ENCODE results near the gene NCAPD2. TPM values are rescaled to one million over a fixed set of nuclear protein-coding genes. Genes with fewer than 3 reads are reported as not detected.
A peak's percentile ranks its signal among the peaks of the same experiment; 100 is the strongest.

The NCAPD2 gene
- total RNA-seq, 1 donor from 2014 or later, result 23.0 TPM

DNA sequence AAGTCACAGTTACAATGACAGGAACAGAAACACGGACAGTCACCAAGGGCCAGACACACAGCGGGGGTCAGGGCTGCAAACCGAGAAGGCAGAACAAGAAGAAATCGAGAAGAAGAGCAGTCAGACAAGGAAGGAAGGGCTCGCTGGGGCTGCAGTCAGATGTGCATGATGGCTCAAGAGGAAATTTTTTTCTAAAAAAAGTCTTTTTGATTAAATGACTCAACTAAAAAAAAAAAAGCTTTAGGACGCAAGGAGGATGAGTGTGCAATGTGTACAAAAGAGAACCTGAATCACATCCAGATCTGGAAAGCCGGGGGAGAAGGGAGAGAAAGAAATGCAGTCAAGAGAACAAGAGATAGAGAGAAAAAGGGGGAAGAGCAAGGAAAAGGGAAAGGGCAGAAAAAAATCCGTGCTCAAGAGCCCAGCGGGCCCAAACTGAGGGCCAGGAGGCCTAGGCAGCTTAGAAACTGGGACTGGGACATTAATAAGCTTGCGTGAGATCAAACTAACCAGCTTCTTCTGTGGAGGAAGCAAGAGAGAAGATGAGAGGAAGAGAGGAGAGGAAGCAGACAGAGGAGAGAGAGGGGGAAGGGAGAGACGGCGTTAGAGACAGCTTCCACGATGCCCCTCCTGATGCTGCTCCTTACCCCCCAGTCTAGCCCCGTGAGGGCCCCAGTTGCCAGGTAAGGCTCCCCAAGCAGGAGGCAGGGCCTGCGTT is 55.2 kb downstream of the NCAPD2 start:
- Histone ChIP-seq H3K4me1 (ENCODE audit: control insufficient read depth in 3 of 3, insufficient read depth in 3 of 3, low read length in 3 of 3) (peaks cover 61 to 64% (median 62%) of the 10 kb centered on the region in 3 donors), H3K27ac (ENCODE audit: low read depth, low read length) (peak overlapping the region; percentile 99), H3K4me3 (ENCODE audit: low read length in 3 of 3) (peak overlapping the region in 1 of 3 donors; percentile 90), H3K9me3 (ENCODE audit: control insufficient read depth in 3 of 3, low read length in 3 of 3) (no peaks in the 10 kb centered on the region), H3K27me3 (ENCODE audit: control insufficient read depth in 3 of 3, insufficient read depth in 3 of 3, low read length in 3 of 3) (no peaks in the 10 kb centered on the region), H3K9ac (ENCODE audit: low read depth in 1 of 3, low read length in 3 of 3) (peak overlapping the region; percentile 13 to 94 (median 84)), H3K36me3 (ENCODE audit: control insufficient read depth in 3 of 3, insufficient read depth in 3 of 3, low read length in 3 of 3) (peaks cover 32 to 46% (median 40%) of the 10 kb centered on the region in 3 donors)

DNA sequence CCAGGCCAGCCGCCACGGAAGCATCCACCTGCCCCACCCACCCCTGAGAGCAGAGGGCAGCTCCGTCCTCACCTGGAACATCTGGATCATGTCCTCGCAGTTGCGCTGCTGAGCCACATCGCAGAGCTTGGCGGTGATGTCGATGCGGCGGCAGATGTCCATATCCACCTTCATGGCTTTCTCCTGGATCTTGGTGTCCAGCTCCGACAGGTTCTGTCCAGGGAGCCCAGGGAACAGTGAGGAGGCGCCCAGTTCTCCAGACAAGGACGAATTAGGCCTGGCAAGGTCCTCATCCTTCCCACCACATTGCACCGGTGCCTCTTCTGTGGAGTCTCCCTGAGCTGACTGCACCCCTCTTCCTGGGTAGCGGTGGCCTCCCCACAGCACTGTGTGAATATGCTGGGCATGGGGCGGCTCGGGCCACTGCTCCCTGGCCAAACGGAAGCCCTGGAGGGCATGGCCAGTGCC is 55.8 kb downstream of the NCAPD2 start:
- no peaks in the 10 kb centered on the region for H3K27me3 ChIP-seq (ENCODE audit: control insufficient read depth in 3 of 3, insufficient read depth in 3 of 3, low read length in 3 of 3)
- peaks cover 27 to 40% (median 34%) of the 10 kb centered on the region in 3 donors for H3K36me3 ChIP-seq (ENCODE audit: control insufficient read depth in 3 of 3, insufficient read depth in 3 of 3, low read length in 3 of 3)
- H3K4me3 ChIP-seq (ENCODE audit: low read length in 3 of 3), result peak overlapping the region in 2 of 3 donors; percentile 76 to 90
- peak overlapping the region; percentile 99 for H3K27ac ChIP-seq (ENCODE audit: low read depth, low read length)
- H3K9me3 ChIP-seq (ENCODE audit: control insufficient read depth in 3 of 3, low read length in 3 of 3), result no peaks in the 10 kb centered on the region
- H3K4me1 ChIP-seq (ENCODE audit: control insufficient read depth in 3 of 3, insufficient read depth in 3 of 3, low read length in 3 of 3), result peaks cover 64 to 70% (median 67%) of the 10 kb centered on the region in 3 donors
- peak overlapping the region; percentile 13 to 94 (median 84) for H3K9ac ChIP-seq (ENCODE audit: low read depth in 1 of 3, low read length in 3 of 3)

DNA sequence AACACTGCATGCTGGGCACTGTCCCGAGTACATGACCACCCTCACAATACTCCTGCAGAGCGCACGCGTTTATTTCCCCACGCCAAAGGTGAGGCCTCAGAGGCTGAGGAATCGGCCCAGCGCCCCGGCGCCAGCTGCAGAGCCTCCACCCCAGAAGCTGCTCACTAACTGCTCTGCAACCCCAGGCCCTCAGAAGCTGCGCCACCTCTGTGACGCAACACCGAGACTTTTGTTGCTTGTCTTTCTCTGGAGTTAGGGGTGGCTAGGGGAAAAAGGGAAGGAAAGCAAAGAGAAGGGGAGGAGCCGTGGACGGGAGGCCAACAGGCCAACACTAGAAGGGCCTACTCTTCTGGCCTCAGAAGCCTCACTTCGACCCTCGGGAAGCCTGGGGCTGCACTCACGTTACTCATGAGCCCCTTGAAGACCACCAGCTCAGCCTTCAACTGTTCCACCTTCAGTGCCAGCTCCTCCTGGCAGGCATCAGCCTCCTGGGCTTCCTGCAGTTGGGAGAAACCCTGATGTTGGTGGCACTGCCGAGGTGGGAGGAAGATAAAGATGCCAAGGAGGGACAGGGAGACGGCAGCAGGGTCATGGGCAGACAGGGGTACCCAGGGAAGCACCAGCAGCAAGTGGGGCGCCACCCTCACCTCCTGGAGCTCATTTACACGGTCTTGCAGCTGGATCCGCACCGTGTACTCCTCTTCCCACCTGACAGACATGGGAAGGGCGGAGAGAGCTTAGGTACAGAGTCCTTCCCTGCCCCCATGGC is 56.6 kb downstream of the NCAPD2 start:
- H3K27ac ChIP-seq (ENCODE audit: low read depth, low read length), result peak overlapping the region; percentile 99
- H3K9ac ChIP-seq (ENCODE audit: low read depth in 1 of 3, low read length in 3 of 3), result peak overlapping the region; percentile 79 to 94 (median 84)
- H3K9me3 ChIP-seq (ENCODE audit: control insufficient read depth in 3 of 3, low read length in 3 of 3), result no peaks in the 10 kb centered on the region
- peaks cover 69 to 76% (median 71%) of the 10 kb centered on the region in 3 donors for H3K4me1 ChIP-seq (ENCODE audit: control insufficient read depth in 3 of 3, insufficient read depth in 3 of 3, low read length in 3 of 3)
- peak overlapping the region; percentile 50 to 90 (median 76) for H3K4me3 ChIP-seq (ENCODE audit: low read length in 3 of 3)
- H3K36me3 ChIP-seq (ENCODE audit: control insufficient read depth in 3 of 3, insufficient read depth in 3 of 3, low read length in 3 of 3), result peaks cover 27 to 40% (median 35%) of the 10 kb centered on the region in 3 donors
- no peaks in the 10 kb centered on the region for H3K27me3 ChIP-seq (ENCODE audit: control insufficient read depth in 3 of 3, insufficient read depth in 3 of 3, low read length in 3 of 3)

DNA sequence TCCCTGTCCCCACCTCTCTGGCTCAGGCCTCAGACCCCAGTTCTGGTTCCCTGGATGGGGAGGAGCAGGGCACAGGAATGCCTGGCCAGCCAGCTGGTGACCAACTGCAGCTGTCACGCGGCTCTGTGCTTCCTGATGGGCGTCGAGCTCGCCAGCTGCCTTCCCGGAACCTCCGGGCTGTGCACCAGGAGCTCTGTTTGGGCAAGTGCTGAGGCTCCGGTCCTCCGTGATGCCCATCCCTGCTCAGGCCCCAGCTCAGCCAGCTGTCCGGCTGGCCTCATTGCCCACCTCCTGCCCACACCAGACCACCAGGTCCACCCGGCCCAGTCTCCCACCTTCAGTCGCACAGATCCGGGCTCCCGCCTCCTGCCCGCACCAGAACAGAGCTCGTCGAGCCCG is 57.2 kb downstream of the NCAPD2 start:
- H3K27ac ChIP-seq (ENCODE audit: low read depth, low read length), result peak overlapping the region; percentile 99
- H3K27me3 ChIP-seq (ENCODE audit: control insufficient read depth in 3 of 3, insufficient read depth in 3 of 3, low read length in 3 of 3), result no peaks in the 10 kb centered on the region
- no peaks in the 10 kb centered on the region for H3K9me3 ChIP-seq (ENCODE audit: control insufficient read depth in 3 of 3, low read length in 3 of 3)
- H3K4me3 ChIP-seq (ENCODE audit: low read length in 3 of 3), result peak overlapping the region; percentile 74 to 90 (median 76)
- peak overlapping the region; percentile 83 to 94 (median 84) for H3K9ac ChIP-seq (ENCODE audit: low read depth in 1 of 3, low read length in 3 of 3)
- H3K4me1 ChIP-seq (ENCODE audit: control insufficient read depth in 3 of 3, insufficient read depth in 3 of 3, low read length in 3 of 3), result peaks cover 69 to 76% (median 71%) of the 10 kb centered on the region in 3 donors
- H3K36me3 ChIP-seq (ENCODE audit: control insufficient read depth in 3 of 3, insufficient read depth in 3 of 3, low read length in 3 of 3), result peaks cover 24 to 34% (median 30%) of the 10 kb centered on the region in 3 donors

DNA sequence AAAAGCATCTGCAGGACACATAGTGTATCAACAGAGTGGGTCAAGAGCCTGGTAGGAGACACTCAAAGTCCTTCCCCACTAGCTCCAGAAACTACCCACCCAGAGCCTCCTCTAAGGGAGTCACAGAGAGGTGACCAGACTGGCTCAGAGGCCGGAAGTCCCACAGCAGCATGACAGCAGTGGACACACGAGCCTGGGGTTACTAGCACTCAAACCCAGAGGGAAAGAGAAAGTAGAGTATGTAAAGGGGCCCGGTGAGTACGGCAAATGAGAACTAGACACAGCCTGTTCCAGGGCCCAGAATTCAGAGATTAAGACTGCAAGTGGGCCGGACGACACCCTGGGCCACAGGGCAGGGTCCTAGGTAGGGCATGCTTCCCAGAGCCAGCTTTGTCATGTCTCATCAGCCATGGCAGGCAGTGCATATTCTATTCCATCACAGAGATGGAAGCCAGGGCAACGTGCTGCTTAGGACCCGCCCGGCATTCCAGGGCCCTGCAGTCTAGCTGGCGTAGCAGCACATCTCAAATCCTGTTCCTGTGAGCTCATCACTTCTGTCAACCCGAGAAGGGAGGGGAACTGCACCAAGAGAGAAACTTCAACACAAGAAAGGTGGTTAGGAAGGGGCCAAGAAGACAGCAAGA is 57.7 kb downstream of the NCAPD2 start:
- Histone ChIP-seq H3K36me3 (ENCODE audit: control insufficient read depth in 3 of 3, insufficient read depth in 3 of 3, low read length in 3 of 3) (peaks cover 22 to 31% (median 27%) of the 10 kb centered on the region in 3 donors), H3K9ac (ENCODE audit: low read depth in 1 of 3, low read length in 3 of 3) (peak overlapping the region; percentile 83 to 94 (median 84)), H3K9me3 (ENCODE audit: control insufficient read depth in 3 of 3, low read length in 3 of 3) (no peaks in the 10 kb centered on the region), H3K4me1 (ENCODE audit: control insufficient read depth in 3 of 3, insufficient read depth in 3 of 3, low read length in 3 of 3) (peaks cover 71 to 76% (median 74%) of the 10 kb centered on the region in 3 donors), H3K27me3 (ENCODE audit: control insufficient read depth in 3 of 3, insufficient read depth in 3 of 3, low read length in 3 of 3) (no peaks in the 10 kb centered on the region), H3K27ac (ENCODE audit: low read depth, low read length) (peak overlapping the region; percentile 99), H3K4me3 (ENCODE audit: low read length in 3 of 3) (peak overlapping the region; percentile 74 to 90 (median 76))

DNA sequence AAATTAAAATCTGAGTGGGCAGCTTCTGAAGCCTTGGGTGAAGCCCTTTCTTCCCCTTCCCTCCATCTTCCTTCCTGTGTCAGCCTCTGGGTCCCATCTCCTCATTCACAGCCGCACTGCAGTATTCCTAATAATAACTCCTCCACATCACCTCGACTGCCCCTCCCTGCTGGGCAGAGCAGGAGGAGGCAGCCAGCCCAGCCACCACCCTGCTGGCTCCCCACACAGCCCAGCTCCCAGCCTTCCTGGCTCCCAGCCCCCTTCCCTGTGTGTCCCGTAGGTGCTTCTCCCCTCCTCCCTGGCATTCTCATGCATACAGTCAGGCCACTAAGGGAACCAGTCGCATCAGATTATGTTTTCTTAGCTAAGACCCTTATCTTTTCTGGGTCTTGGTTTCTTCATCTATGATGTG is 58.2 kb downstream of the NCAPD2 start:
- H3K27ac ChIP-seq (ENCODE audit: low read depth, low read length), result peak overlapping the region; percentile 99
- H3K9me3 ChIP-seq (ENCODE audit: control insufficient read depth in 3 of 3, low read length in 3 of 3), result no peaks in the 10 kb centered on the region
- peaks cover 74 to 76% (median 76%) of the 10 kb centered on the region in 3 donors for H3K4me1 ChIP-seq (ENCODE audit: control insufficient read depth in 3 of 3, insufficient read depth in 3 of 3, low read length in 3 of 3)
- H3K9ac ChIP-seq (ENCODE audit: low read depth in 1 of 3, low read length in 3 of 3), result peak overlapping the region; percentile 83 to 94 (median 84)
- H3K36me3 ChIP-seq (ENCODE audit: control insufficient read depth in 3 of 3, insufficient read depth in 3 of 3, low read length in 3 of 3), result peaks cover 26 to 32% (median 30%) of the 10 kb centered on the region in 3 donors
- no peaks in the 10 kb centered on the region for H3K27me3 ChIP-seq (ENCODE audit: control insufficient read depth in 3 of 3, insufficient read depth in 3 of 3, low read length in 3 of 3)
- peak overlapping the region; percentile 74 to 90 (median 76) for H3K4me3 ChIP-seq (ENCODE audit: low read length in 3 of 3)

DNA sequence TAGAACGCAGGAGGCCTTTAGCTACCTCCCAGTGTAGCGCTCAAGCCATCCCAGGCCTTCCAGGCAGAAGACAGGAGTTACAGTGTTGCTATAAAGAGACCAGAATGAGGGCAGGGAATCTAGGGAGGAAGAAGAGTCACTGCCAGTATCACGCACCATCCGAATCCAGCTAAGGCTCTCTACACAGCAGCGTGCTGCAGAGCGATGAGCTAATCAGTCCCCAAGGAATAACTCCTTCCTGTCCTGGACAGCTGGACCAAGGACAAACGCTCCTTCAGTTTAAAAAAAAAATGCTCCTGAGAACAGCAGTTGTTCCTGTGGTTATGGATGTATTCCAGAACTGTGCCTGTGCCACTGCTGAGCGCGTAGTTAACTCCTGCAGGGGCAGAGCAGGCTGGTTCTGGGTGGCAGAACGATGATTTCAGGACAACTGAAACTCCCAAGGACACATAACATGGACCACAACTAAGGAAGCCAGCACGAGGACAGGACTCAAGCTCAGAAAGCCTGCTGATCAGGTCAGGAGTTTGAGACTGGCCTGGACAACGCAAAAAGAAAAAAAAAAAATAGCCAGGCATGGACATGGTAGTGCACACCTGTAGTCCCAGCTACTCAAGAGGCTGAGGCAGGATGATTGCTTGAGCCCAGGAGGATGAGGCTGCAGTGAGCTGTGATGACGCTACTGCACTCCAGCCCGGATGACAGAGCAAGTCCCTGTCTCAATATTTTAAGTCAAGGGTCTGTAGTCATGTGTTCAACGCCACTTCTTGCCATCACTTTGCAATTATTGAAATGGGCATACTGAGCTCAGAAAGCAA is 59.4 kb downstream of the NCAPD2 start:
- Histone ChIP-seq H3K27ac (ENCODE audit: low read depth, low read length) (peak overlapping the region; percentile 99), H3K36me3 (ENCODE audit: control insufficient read depth in 3 of 3, insufficient read depth in 3 of 3, low read length in 3 of 3) (peaks cover 18 to 24% (median 23%) of the 10 kb centered on the region in 3 donors), H3K4me3 (ENCODE audit: low read length in 3 of 3) (peak overlapping the region; percentile 74 to 94 (median 90)), H3K27me3 (ENCODE audit: control insufficient read depth in 3 of 3, insufficient read depth in 3 of 3, low read length in 3 of 3) (no peaks in the 10 kb centered on the region), H3K4me1 (ENCODE audit: control insufficient read depth in 3 of 3, insufficient read depth in 3 of 3, low read length in 3 of 3) (peaks cover 66 to 69% (median 68%) of the 10 kb centered on the region in 3 donors), H3K9me3 (ENCODE audit: control insufficient read depth in 3 of 3, low read length in 3 of 3) (no peaks in the 10 kb centered on the region), H3K9ac (ENCODE audit: low read depth in 1 of 3, low read length in 3 of 3) (peak overlapping the region; percentile 83 to 94 (median 85))

DNA sequence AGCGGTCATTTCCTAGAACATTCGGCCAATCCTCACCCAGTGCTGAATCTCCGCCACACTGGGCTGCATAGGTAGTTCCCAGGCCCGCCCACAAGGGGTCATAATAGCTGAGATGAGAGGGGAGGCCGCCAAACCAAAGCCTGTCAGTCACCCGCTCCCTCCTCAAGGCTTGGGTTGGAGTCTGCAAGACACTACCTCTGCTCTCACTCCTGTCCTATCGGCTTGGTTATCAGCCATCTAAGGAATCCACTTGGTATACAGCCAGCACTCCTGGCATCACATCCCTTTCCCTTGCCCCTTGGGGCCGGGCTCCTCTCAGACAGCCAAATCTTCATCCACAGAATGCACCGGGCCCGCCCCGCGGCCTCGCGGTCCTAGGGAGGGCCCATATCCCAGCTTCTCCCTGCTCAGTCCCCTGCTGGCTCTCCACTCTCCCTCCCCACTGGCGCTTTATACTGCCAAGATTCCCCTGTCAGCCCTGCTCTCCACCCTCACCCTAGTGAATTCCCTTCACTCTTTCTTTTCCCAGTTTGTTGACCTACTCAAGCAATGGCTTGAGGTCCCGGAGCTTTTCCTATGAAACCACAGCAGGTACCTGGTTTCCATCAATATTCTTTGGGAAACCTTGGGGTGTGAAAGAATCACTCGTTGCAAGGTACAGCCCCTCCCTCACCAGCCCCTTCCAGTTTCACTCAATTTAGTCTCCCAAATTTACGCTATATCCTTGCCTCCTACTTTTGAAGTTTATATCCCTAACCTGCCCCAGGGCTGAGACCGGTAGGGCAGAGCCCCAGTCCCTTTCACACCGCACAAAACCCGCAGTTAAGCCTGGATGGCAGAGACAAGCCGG is 60.5 kb downstream of the NCAPD2 start:
- no peaks in the 10 kb centered on the region for H3K27me3 ChIP-seq (ENCODE audit: control insufficient read depth in 3 of 3, insufficient read depth in 3 of 3, low read length in 3 of 3)
- peak overlapping the region; percentile 99 for H3K27ac ChIP-seq (ENCODE audit: low read depth, low read length)
- no peaks in the 10 kb centered on the region for H3K9me3 ChIP-seq (ENCODE audit: control insufficient read depth in 3 of 3, low read length in 3 of 3)
- peaks cover 59 to 62% (median 61%) of the 10 kb centered on the region in 3 donors for H3K4me1 ChIP-seq (ENCODE audit: control insufficient read depth in 3 of 3, insufficient read depth in 3 of 3, low read length in 3 of 3)
- H3K4me3 ChIP-seq (ENCODE audit: low read length in 3 of 3), result peak overlapping the region; percentile 74 to 94 (median 90)
- H3K36me3 ChIP-seq (ENCODE audit: control insufficient read depth in 3 of 3, insufficient read depth in 3 of 3, low read length in 3 of 3), result peaks cover 14 to 20% (median 18%) of the 10 kb centered on the region in 3 donors
- H3K9ac ChIP-seq (ENCODE audit: low read depth in 1 of 3, low read length in 3 of 3), result peak overlapping the region; percentile 85 to 94 (median 88)

Data from skeletal muscle tissue (tissue), 4 donors.